Activated naive CD4-positive, alpha-beta T cell treated with Interleukin-2 at 50 U/mL for 16 hours (primary cell): ENCODE measurements around the gene TEX51.

Experiments
- DNase-seq: peaks from one replicate; pipeline ENCODE4 v3.0.0-alpha.2; 2020

TEX51 gene

GRCh38 chr2:126916744-126917143, 18.1 kb downstream of the TEX51 start:
- no peak for DNase-seq

- DNase-seq: no peak
Measured at GRCh38 chr2:126921066-126921465, 22.4 kb downstream of the TEX51 start.

- DNase-seq: no peak
Measured at GRCh38 chr2:126930970-126931590, 32.4 kb downstream of the TEX51 start.

- no peak for DNase-seq
Measured at GRCh38 chr2:126932529-126932928, 33.8 kb downstream of the TEX51 start.

GRCh38 chr2:126932966-126933710, 34.4 kb downstream of the TEX51 start:
- DNase-seq: no peak

- DNase-seq: no peak
Measured at GRCh38 chr2:126933711-126934091, 35.0 kb downstream of the TEX51 start.

- no peak for DNase-seq
Measured at GRCh38 chr2:126934809-126935208, 36.1 kb downstream of the TEX51 start.

- DNase-seq: no peak
Measured at GRCh38 chr2:126935774-126936173, 37.1 kb downstream of the TEX51 start.

GRCh38 chr2:126936219-126936723, 37.6 kb downstream of the TEX51 start:
- no peak for DNase-seq

GRCh38 chr2:126940331-126940730, 41.6 kb downstream of the TEX51 start:
- DNase-seq: no peak

- DNase-seq: no peak
Measured at GRCh38 chr2:126942427-126943203, 43.9 kb downstream of the TEX51 start.

GRCh38 chr2:126943612-126944348, 45.1 kb downstream of the TEX51 start:
- no peak for DNase-seq

- no peak for DNase-seq
Measured at GRCh38 chr2:126945118-126945517, 46.4 kb downstream of the TEX51 start.

- DNase-seq: no peak
Measured at GRCh38 chr2:126946318-126947102, 47.8 kb downstream of the TEX51 start.

- no peak for DNase-seq
Measured at GRCh38 chr2:126947103-126947429, 48.4 kb downstream of the TEX51 start.

GRCh38 chr2:126949775-126950174, 51.1 kb downstream of the TEX51 start:
- DNase-seq: no peak

GRCh38 chr2:126950504-126950903, 51.8 kb downstream of the TEX51 start:
- no peak for DNase-seq
